BJ (cell line): Measurements from ENCODE around the gene PAEP. TPM values are rescaled to one million over a fixed set of nuclear protein-coding genes. Genes with fewer than 3 reads are reported as not detected.
"Not testable (repeated sequence)": the region's sequence is repeated elsewhere in the genome, so short reads cannot be mapped to it uniquely, and the experiment has no call there.

Experiments used
- CTCF ChIA-PET: fragments of 350-600 bp; formaldehyde crosslinking; extraction: SDS; loops from one replicate; lab custom pipeline; 2021; ENCODE audit warnings: antibody characterized with exemption, inconsistent platforms; lab: Yijun Ruan, JAX
- POLR2A ChIA-PET: fragments of 300-600 bp; sonication (Branson Sonifier 250); formaldehyde crosslinking; extraction: SDS; loops from one replicate; lab custom pipeline; 2021; ENCODE audit warnings: antibody characterized with exemption; lab: Charles Lee
- DNase-seq: peaks from one replicate; pipeline ENCODE4 v3.0.0-alpha.2; 2011; ENCODE audit warnings: low read depth
- H3K27me3 ChIP-seq: 2 replicates; pipeline ENCODE4 v1.6.0; 2011; ENCODE audit warnings: low read length; ENCODE audit not compliant: control insufficient read depth, insufficient read depth
- H3K36me3 ChIP-seq: 2 replicates; pipeline ENCODE4 v1.5.1; 2011; ENCODE audit warnings: low read length; ENCODE audit not compliant: control insufficient read depth, insufficient read depth
- H3K4me3 ChIP-seq: 2 replicates; pipeline ENCODE4 v1.5.1; 2011; ENCODE audit warnings: low read depth, mild to moderate bottlenecking, control low read depth, low read length
- polyA plus RNA-seq: library from polyadenylated mRNA; depleted of rRNA; stranded (reverse); fragments of >200 nt; gene quantifications from 2 replicates; pipeline ENCODE4 v1.2.3, GENCODE V29; 2011
- TF ChIP-seq, protein P1 (sequence below): IDR thresholded peaks from 2 replicates; pipeline ENCODE4 v1.5.1; 2011; ENCODE audit warnings: low read depth, mild to moderate bottlenecking, control low read depth, inconsistent platforms, low read length, moderate library complexity; ENCODE audit not compliant: insufficient read depth

Gene PAEP
- polyA plus RNA-seq, 1 experiment, result not detected

DNA sequence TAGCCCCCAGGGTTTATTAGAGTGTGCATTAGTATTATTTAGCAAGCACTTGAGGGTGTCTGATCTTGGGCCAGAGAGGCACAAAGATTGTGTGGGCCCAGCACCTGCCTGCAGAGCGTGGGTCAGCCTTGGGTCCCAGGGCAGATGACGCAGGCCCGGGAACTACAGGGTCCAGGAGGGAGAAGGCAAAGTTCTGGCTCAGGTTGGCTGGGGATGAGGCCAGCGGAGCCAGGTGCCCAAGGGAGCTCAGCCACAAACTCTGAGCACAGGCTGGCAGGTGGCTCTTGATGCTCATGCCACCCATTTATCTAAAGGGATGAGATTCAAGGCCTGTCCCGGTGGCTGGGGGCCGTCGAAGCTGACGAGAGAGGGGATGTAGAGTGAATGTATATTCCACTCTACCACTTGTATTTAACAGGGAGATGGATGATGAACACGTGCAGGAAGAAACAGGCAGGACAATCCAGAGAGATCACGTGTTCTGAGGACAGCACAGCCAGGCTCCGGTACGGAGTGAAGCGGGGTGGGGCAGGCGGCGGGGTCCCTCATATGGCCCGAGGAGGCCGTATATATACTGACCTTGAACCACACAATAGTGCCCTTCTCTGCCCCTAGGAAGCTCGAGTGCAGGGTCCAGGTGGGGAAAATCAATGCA, 16.4 kb upstream of the PAEP start:
- H3K36me3 ChIP-seq, result no peaks in the 10 kb centered on the region
- no peak overlapping the region for H3K4me3 ChIP-seq
- DNase-seq, result no peak
- CTCF ChIA-PET, result no interaction called here
- POLR2A ChIA-PET, result no interaction called here
- H3K27me3 ChIP-seq, result no peaks in the 10 kb centered on the region
- TF ChIP-seq, protein P1, sequence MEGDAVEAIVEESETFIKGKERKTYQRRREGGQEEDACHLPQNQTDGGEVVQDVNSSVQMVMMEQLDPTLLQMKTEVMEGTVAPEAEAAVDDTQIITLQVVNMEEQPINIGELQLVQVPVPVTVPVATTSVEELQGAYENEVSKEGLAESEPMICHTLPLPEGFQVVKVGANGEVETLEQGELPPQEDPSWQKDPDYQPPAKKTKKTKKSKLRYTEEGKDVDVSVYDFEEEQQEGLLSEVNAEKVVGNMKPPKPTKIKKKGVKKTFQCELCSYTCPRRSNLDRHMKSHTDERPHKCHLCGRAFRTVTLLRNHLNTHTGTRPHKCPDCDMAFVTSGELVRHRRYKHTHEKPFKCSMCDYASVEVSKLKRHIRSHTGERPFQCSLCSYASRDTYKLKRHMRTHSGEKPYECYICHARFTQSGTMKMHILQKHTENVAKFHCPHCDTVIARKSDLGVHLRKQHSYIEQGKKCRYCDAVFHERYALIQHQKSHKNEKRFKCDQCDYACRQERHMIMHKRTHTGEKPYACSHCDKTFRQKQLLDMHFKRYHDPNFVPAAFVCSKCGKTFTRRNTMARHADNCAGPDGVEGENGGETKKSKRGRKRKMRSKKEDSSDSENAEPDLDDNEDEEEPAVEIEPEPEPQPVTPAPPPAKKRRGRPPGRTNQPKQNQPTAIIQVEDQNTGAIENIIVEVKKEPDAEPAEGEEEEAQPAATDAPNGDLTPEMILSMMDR, result no peak

DNA sequence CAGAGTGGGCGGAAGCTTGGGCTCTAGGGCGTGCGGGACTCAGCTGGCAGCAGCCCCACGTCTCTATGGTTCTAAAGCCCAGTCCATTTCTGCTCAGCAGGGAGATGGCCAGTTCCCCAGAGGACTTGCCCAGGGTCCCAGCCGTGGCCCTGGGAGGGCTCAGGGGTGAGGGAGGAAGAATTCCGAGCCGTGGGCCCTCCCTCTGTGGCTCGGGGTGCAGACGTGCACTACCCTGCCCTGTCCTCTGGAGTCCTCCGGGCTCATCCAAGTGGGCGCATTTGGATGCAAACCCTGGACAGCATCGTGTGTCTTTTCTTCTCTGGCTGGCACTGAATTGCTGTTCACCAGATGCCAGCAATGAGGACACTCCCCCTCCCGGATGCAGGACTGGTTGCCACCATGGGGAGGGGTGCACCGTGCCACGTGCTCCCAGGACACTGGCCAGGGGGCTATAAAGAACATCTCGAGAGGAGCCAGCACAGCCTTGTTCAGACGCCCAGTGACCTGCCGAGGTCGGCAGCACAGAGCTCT, 15.8 kb upstream of the PAEP start, which contains the start of gene OBP2A:
OBP2A (plus strand) TSS at position 481 of the 531 bp plus-strand sequence. CDS start 55 bp downstream, outside the sequence.
- DNase-seq, CTCF ChIA-PET, H3K27me3 ChIP-seq, POLR2A ChIA-PET, H3K36me3 ChIP-seq, H3K4me3 ChIP-seq: not testable (repeated sequence)

DNA sequence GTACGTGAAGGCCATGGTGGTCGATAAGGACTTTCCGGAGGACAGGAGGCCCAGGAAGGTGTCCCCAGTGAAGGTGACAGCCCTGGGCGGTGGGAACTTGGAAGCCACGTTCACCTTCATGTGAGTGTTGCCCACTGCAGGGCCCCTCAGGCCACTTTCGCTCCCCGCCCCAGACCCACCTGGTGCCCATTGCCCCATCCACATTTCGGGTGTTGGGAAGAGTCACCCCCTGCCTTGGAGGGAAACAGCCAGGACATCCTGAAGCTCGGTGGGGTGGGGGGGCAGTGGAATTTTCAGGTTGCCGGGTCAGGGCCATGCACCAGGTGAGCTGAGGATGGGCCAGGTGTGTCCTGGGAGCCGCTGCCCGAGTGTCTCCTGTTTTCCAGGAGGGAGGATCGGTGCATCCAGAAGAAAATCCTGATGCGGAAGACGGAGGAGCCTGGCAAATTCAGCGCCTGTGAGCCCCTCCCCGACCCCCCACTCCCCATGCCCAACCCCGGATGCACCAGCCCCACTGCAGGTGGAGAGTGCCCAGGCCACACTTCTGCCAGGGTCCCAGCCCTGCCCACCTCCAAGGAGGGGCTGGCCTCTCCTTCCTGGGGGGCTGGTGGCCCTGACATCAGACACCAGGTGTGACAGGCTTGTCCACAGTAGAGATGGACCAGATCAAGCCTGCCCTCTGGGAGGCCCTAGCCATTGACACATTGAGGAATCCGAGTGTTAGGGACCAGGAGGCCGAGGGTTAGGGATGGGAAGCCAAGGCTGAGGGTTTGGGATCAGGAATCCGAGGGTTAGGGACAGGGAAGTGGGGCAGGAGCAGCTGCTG, 14.6 kb upstream of the PAEP start:
- H3K36me3 ChIP-seq, CTCF ChIA-PET, H3K4me3 ChIP-seq, DNase-seq, POLR2A ChIA-PET, H3K27me3 ChIP-seq: not testable (repeated sequence)

DNA sequence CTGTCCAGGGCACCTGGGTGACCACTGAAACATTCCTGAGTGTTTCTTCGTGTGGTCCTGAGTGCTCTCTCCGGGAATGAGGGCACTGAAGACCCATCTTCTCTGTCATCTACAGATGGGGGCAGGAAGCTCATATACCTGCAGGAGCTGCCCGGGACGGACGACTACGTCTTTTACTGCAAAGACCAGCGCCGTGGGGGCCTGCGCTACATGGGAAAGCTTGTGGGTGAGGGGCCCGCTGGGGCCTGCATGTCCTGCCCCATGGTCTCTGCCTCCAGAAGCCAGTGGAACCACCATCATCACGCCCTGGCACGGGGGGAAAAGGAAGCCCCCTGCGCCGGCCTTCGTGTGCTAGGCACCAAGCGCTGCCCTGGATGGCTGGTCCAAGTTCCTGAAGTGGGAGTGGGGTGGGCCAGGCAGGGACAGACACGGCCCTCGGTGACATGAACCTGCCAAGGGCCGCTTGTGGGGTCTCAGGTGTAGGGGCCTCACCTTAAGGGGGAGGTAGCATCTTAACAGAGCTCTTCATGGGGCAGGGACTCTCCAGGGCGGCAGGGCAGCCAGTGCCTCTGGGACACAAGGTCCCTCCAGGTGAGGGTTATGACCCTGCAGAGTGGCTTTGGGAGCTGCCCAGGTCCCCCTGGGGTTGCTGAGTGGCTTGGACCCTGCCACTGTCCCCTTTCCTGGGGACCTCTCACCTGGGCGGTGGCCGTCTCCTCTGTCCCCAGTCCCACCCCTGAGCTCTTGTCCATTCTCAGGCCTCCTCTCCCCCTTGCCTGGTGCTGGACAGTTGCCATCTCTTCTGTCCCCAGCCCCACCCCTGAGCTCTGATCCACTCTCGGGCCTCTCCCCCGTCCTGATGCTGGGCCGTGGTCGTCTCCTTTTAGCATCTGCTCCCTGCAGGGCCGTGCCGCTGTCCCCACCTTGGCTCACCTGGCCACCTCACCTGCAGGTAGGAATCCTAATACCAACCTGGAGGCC, 13.5 kb upstream of the PAEP start:
- no peak overlapping the region for H3K4me3 ChIP-seq
- H3K36me3 ChIP-seq, result no peaks in the 10 kb centered on the region
- TF ChIP-seq, protein P1, result no peak
- DNase-seq, result no peak
- ChIA-PET POLR2A (no interaction called here), CTCF (no interaction called here)
- no peaks in the 10 kb centered on the region for H3K27me3 ChIP-seq

DNA sequence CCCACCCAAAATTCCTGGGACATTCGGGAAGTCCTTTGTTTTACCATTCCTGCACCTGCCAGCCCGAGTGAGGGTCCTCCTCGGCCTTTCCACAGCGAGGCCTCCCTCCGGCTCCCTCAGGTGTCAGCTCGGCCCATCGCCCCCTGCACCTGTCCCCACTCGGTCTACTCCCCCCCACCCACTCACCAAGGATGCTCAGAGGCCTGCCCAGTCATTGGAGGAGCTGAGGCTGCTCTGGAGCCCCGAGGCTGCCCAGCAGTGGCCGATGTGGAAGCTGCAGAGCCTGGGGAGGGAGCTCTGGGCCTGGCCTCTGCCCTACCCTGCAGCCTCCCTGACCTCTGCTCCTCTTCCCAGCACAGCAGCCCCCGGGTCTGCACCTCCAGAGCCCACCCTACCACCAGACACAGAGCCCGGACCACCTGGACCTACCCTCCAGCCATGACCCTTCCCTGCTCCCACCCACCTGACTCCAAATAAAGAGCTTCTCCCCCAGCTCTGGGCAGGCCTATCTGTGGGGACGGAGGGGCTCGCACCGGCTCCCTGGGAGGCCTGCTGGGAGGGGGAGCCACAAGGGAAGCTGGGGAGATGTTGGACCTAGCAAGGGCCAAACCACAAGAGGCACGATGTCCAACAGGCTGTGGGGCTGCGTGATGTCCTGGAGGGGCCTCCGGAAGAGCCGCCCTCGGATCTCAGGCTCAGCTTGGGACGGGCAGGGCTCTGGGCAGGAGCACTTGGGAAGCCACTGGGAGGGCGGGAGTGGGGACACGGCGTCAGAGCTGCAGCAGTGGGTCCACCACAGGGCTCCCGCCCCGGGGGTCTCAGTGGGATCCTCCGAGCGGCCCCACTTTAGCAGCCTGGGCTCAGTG, 11.8 kb upstream of the PAEP start:
- H3K4me3 ChIP-seq, POLR2A ChIA-PET, H3K27me3 ChIP-seq, DNase-seq, H3K36me3 ChIP-seq: not testable (repeated sequence)
- CTCF ChIA-PET, result interaction anchor here (0.6 kb wide), 1 partner anchor 38 kb away, joined by 3 read pairs; no protein-coding TSS in a partner anchor
